Neuron (in vitro differentiated cells): ENCODE data around the gene COX6B2.

Source experiments
- H2AFZ ChIP-seq: one replicate; pipeline ENCODE4 v1.6.1; 2013; ENCODE audit warnings: low read depth, mild to moderate bottlenecking, inconsistent platforms, low read length, moderate library complexity
- H3K27me3 ChIP-seq: one replicate; pipeline ENCODE4 v1.6.1; 2013; ENCODE audit warnings: low read length; ENCODE audit not compliant: insufficient read depth
- H3K36me3 ChIP-seq: one replicate; pipeline ENCODE4 v1.6.1; 2013; ENCODE audit warnings: low read length; ENCODE audit not compliant: insufficient read depth
- H3K4me1 ChIP-seq: one replicate; pipeline ENCODE4 v1.6.1; 2013; ENCODE audit warnings: low read length; ENCODE audit not compliant: insufficient read depth
- H3K4me3 ChIP-seq: 2 replicates; pipeline ENCODE4 v1.5.1; 2013; ENCODE audit warnings: mild to moderate bottlenecking, low read length, moderate library complexity
- H3K9me3 ChIP-seq: one replicate; pipeline ENCODE4 v1.6.1; 2013; ENCODE audit warnings: low read length

The COX6B2 gene

DNA sequence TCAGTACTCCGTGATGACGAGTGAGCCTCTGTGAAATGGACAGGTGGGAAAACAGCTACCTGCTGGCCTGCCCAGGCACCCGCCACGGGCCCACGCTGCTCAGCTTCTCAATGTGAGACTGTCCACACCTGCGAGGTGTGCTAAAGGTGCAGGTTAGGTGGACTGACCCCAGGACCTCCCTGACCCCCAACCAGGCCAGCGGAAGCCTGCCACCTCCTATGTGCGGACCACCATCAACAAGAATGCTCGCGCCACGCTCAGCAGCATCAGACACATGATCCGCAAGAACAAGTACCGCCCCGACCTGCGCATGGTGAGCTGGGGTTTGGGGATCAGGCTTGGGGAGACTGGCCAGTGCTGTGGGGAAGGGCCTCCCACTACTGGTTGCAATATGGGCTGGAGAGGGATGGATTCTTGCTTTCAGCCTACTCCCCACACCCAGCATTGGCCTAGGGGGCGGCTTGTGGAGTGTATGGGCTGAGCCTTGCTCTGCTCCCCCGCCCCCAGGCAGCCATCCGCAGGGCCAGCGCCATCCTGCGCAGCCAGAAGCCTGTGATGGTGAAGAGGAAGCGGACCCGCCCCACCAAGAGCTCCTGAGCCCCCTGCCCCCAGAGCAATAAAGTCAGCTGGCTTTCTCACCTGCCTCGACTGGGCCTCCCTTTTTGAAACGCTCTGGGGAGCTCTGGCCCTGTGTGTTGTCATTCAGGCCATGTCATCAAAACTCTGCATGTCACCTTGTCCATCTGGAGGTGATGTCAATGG lies 33.4 kb upstream of the COX6B2 start:
- peaks cover 29% of the 10 kb centered on the region for H3K4me1 ChIP-seq

DNA sequence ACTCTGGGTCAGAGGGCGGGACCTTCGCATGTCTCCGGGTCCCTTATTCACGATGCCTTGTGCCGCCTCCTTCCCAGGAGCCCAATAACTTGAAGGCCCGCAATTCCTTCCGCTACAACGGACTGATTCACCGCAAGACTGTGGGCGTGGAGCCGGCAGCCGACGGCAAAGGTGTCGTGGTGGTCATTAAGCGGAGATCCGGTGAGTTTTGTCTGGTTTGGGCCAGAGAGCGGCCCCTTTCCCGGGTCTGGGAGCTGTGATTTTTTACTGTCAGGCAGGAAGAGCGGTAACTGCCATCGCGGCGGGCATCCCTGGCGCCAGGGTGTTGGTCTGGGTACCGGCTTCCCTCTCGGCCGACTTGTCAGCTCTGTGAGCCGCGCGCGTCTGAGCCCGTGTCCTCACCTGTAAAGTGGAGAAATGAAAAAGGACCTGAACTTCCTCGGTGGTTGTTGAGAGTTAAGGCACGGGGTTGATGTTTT lies 32.0 kb upstream of the COX6B2 start:
- Histone ChIP-seq H3K4me3 (peak overlapping the region; percentile 76), H3K27me3 (no peaks in the 10 kb centered on the region), H3K4me1 (peaks cover 29% of the 10 kb centered on the region), H3K9me3 (no peaks in the 10 kb centered on the region), H2AFZ (no peak overlapping the region), H3K36me3 (peaks cover 45% of the 10 kb centered on the region)

More for the DNA sequence above, 33.4 kb upstream of the COX6B2 start:
- Histone ChIP-seq H3K27me3 (no peaks in the 10 kb centered on the region), H2AFZ (no peak overlapping the region), H3K36me3 (peaks cover 46% of the 10 kb centered on the region), H3K4me3 (peak overlapping the region; percentile 76), H3K9me3 (no peaks in the 10 kb centered on the region)

DNA sequence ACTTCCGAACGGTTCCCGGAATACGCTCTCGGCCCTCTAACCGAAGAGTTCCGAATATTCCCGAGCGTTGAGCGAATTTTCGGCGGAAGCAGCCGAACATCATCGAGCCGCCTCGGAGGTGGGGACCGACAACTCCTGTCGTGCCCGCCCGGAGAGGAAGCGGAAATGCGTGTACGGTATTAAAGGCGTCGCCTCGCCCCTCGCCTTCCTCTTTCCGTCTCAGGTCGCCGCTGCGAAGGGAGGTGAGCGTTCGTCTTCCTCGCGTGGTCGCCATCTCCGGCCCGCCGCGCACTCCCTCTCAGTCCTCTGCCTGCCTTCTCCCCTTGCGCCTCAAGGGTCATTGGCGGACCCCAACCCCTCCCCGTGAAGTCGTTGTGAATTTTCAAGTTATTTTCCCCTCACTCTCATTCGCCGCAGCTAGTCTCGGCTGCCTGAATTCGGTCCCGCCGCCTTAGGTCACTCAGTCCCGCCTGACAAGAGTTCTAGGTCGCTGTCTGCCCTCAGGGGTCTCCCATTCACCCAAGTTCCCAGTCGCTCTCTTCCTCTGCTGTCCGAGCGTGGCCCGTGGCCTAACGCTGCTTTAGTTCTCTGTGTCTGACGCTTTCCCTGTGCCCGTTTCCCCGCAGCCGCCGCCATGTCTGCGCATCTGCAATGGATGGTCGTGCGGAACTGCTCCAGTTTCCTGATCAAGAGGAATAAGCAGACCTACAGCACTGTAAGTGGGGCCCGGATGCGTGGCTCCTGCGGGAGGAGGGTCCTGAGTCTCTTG lies 31.4 kb upstream of the COX6B2 start, which contains the start of gene RPL28:
RPL28 (plus strand) TSS at position 209 of the 769 bp plus-strand sequence; CDS start at position 635, 426 bp downstream.
- H3K9me3 ChIP-seq = no peaks in the 10 kb centered on the region

DNA sequence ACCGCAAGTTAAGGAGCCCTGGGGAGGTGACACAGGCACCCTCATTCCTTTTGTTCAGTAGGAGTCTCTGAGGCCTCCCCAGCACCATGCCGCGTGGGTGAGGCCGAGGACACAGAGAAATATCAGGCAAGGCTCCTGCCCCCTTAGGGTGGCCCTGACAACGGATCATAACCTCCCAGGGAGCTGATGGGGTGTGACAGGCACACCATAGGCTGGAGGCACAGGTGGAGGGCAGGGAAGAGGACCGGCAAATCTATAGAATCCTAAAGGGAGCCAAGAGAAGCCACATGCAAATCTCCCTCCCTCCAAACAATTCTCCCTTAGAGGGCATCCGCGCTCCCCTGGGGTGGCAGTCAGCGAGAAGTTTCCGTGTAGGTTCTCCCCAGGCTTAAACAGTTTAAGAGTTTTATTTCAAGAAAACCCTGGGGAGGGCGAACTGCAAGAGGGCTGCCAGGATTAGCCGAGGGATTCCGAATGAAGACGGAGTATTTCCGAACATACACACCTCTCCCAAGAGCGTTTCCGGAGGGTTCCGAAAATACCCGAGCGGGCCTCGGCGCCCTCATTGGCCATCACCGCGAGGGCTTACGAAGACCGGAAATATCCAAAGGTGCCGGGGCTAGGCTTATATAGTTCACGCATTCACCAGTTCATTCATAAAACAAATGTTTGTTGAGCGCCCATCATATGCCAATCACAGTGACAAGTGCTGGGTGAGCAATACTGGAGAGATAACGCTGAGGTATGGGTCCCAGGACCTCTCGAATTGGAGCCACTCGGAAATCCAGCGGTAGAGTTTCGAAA lies 30.6 kb upstream of the COX6B2 start:
- peak overlapping the region; percentile 16 for H2AFZ ChIP-seq
- peaks cover 29% of the 10 kb centered on the region for H3K4me1 ChIP-seq
- no peaks in the 10 kb centered on the region for H3K27me3 ChIP-seq

More for the DNA sequence above, 31.4 kb upstream of the COX6B2 start, which contains the start of gene RPL28:
- Histone ChIP-seq H3K36me3 (peaks cover 39% of the 10 kb centered on the region), H3K4me1 (peaks cover 29% of the 10 kb centered on the region), H3K27me3 (no peaks in the 10 kb centered on the region), H3K4me3 (peak within 1 kb of the TSS; percentile 76), H2AFZ (peak within 1 kb of the TSS; percentile 16)

DNA sequence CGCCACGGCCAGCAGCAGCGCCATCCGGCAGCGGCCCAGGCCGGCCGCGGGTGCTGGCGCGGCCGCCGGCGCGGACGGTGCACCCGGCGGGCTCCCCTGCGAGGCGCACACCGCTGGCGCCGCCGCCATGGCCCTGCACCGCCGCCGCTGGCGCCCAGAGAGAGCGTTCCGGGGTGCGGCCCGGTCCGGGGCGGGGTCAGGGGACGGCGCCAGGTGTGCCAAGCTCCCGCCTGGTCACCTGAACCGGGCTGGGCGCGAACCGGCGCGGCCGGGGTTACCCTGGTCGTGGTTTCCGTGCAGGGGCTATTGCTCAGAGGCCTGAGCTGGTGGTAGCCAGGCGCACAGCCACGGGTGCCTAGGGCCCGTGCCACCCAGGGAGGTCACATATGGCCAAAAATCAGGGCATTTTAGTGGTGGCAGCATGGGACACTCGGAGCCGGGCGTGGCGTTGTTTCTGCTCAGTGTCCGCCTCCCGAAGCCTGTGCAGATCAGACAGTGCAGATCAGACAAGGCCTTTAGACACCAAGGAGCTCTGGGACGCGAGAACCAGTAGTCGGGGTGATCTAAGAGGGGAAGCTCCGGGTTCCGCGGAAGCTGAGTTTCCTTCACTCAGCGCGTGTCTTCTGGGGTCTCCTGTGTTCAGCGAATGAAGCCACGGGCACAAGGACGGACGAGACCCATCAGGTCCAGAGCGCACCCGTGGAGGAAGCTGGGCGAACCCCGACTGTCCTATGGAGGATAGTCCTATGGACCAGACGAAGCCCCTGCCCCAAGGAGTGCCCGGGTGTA lies 29.8 kb upstream of the COX6B2 start, which contains the start of gene TMEM238:
TMEM238 (minus strand) TSS at position 162 of the 789 bp plus-strand sequence; CDS start at position 129, 33 bp downstream.
- no peaks in the 10 kb centered on the region for H3K27me3 ChIP-seq
- H3K4me1 ChIP-seq = peaks cover 29% of the 10 kb centered on the region
- H3K9me3 ChIP-seq = no peaks in the 10 kb centered on the region
- H3K36me3 ChIP-seq = peaks cover 28% of the 10 kb centered on the region
- H2AFZ ChIP-seq = peak within 1 kb of the TSS; percentile 16
- H3K4me3 ChIP-seq = peak within 1 kb of the TSS; percentile 76

More for the DNA sequence above, 30.6 kb upstream of the COX6B2 start:
- peaks cover 36% of the 10 kb centered on the region for H3K36me3 ChIP-seq
- no peaks in the 10 kb centered on the region for H3K9me3 ChIP-seq
- peak overlapping the region; percentile 76 for H3K4me3 ChIP-seq

DNA sequence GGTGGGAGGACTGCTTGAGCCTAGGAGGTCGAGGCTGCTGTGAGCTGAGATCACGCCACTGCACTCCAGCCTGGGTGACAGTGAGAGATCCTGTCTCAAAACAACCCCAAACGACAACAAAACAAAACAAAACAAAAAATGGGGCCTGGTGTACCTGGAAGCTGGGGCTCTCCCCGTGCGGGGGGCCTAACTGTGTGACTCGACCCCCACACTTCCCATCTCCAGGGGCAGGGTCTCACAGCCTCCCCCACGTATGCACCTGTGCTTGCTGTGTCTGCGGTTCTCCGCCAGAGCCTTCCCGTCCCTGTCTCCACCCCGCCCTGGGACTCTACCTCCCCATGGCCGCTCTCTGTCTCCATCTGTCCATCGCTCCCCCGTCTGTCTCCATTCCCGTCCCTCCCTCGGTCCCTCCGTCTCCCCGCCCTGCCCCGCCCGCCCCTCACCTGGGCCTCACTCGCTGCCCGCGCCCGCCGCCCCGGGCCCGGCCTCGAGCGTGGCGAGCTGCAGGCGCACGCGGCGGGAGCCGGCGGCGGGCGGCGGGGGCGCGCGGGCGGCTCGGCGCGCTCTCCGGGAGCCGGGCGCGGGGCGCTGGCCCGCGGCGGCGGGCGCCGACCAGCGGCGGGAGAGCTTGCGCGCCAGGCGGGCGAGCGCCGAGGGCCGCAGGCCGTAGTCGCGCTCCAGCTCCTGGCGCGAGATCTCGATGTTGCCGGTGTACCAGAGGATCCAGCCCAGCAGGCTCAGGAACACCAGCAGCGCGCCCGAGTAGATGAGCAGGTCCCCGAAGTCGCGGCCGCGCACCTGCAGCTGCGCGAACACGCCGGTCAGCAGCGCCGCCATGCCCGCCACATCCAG lies 29.0 kb upstream of the COX6B2 start:
- no peak overlapping the region for H2AFZ ChIP-seq
- peaks cover 20% of the 10 kb centered on the region for H3K36me3 ChIP-seq
- H3K27me3 ChIP-seq = no peaks in the 10 kb centered on the region
- H3K4me1 ChIP-seq = peaks cover 28% of the 10 kb centered on the region
- no peaks in the 10 kb centered on the region for H3K9me3 ChIP-seq
- H3K4me3 ChIP-seq = no peak overlapping the region

DNA sequence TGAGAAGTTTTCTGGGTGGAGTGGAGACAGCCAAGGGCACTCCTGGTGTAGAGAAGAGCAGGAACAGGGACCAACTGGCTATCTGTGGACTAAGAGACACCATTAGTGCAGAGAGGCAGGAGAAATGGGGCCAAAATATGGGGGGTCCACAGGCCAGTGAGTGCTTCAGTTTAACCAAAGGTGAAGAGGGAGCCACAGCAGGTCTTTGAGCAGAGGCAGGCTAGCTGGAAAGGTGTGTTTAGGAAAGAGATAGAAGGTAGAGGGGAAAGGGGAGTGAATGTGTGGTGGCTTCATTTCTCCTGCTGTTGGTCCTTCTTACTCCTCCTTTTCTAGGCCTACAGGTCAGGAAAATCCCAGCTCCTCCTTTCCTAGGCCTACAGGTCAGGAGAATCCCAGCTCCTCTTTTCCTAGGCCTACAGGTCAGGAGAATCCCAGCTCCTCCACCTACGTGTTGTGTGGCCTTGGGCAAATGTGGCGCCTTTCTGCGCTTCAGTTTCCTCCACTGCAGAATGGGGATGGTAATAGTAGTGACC lies 28.1 kb upstream of the COX6B2 start:
- Histone ChIP-seq H3K36me3 (peaks cover 11% of the 10 kb centered on the region), H3K4me3 (no peak overlapping the region), H3K9me3 (no peaks in the 10 kb centered on the region), H3K4me1 (peaks cover 23% of the 10 kb centered on the region), H2AFZ (no peak overlapping the region), H3K27me3 (peaks cover under 1% of the 10 kb centered on the region)

DNA sequence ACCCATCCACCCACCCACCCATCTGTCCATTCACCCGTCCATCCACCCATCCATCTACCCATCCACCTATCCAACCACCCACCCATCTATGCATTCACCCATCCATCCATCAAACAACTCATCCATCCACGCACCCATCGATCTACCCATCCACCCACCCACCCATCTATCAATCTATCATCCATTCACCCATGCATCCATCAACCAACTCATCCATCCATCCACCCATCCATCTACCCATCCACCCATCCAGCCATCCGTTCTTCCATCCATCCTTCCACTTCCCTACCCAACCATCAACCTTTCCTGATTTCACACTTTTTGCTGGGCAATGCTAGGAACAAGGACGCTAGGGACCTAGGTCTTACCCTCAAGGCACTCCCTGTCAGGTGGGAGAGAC lies 27.5 kb upstream of the COX6B2 start:
- Histone ChIP-seq H3K36me3 (peaks cover 5% of the 10 kb centered on the region), H3K4me3 (no peak overlapping the region), H3K27me3 (peaks cover 3% of the 10 kb centered on the region), H3K4me1 (peaks cover 21% of the 10 kb centered on the region), H2AFZ (no peak overlapping the region), H3K9me3 (no peaks in the 10 kb centered on the region)

DNA sequence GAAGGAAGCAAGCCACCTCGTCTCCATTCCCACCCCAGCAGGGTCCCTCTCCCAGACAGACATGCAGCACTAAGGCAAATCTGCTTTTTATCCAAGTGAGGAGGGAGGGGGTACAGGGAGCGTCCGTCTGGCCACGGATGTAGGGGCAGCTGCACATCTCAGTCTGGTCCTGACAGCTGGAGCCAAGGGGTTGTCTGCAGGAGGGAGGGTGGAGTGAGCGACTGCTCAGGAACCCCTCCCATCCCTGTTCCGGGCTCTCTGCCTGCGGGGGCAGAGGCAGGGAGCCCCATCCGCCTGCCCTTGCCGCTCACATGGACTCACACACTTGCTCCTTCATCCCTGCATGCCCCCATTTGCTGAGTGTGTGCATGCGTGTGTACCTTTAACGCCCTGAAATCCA lies 24.7 kb upstream of the COX6B2 start:
- peaks cover 23% of the 10 kb centered on the region for H3K4me1 ChIP-seq
- no peaks in the 10 kb centered on the region for H3K9me3 ChIP-seq
- peaks cover 3% of the 10 kb centered on the region for H3K27me3 ChIP-seq
- H3K4me3 ChIP-seq = no peak overlapping the region
- no peak overlapping the region for H2AFZ ChIP-seq
- no peaks in the 10 kb centered on the region for H3K36me3 ChIP-seq

DNA sequence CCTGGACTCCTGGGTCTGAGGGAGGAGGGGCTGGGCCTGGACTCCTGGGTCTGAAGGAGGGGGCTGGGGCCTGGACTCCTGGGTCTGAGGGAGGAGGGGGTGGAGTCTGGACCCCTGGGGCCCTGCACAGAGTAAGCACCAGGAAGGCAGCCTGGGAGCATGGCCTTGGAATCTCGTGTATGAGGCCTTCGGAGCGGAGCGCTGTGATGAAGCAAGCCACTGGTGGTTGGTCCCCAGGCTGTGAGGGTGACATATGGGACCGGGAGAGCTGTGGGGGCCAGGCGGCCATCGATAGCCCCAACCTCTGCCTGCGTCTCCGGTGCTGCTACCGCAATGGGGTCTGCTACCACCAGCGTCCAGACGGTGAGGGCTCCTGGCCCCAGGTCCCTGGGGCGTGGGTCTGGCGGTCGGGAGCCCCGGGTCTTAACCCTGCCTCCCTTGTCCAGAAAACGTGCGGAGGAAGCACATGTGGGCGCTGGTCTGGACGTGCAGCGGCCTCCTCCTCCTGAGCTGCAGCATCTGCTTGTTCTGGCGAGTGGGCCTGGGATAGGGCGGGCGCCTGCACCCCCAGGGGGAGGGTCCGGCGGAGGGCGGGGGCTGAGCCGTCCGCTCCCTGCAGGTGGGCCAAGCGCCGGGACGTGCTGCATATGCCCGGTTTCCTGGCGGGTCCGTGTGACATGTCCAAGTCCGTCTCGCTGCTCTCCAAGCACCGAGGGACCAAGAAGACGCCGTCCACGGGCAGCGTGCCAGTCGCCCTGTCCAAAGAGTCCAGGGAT lies 23.0 kb upstream of the COX6B2 start:
- Histone ChIP-seq H3K4me3 (no peak overlapping the region), H3K27me3 (peaks cover 9% of the 10 kb centered on the region), H3K36me3 (no peaks in the 10 kb centered on the region), H2AFZ (no peak overlapping the region), H3K9me3 (no peaks in the 10 kb centered on the region), H3K4me1 (peaks cover 39% of the 10 kb centered on the region)
